Fibroblast of lung (primary cell): ENCODE measurements around the gene BICRA. TPM values are rescaled to one million over a fixed set of nuclear protein-coding genes. Genes with fewer than 3 reads are reported as not detected.

Experiments
- DNase-seq, 2 donors: peaks; one replicate each; pipeline versions ENCODE4 v3.0.0 to v3.0.0-alpha.2; 2010; ENCODE audit warnings: low read depth in 2 of 2
- H2AFZ ChIP-seq: 2 replicates; pipeline ENCODE4 v1.5.1; 2012; ENCODE audit warnings: low read length, control low read depth, inconsistent platforms
- H3K27ac ChIP-seq: 2 replicates; pipeline ENCODE4 v1.5.1; 2011; ENCODE audit warnings: low read length, control low read depth; ENCODE audit not compliant: insufficient read depth
- H3K27me3 ChIP-seq: 2 replicates; pipeline ENCODE4 v1.5.1; 2011; ENCODE audit warnings: mild to moderate bottlenecking, low read length; ENCODE audit not compliant: control insufficient read depth, insufficient read depth
- H3K36me3 ChIP-seq: 2 replicates; pipeline ENCODE4 v1.5.1; 2011; ENCODE audit warnings: low read length; ENCODE audit not compliant: control insufficient read depth, insufficient read depth
- H3K4me1 ChIP-seq: 2 replicates; pipeline ENCODE4 v1.5.1; 2011; ENCODE audit warnings: low read length; ENCODE audit not compliant: control insufficient read depth, insufficient read depth; ENCODE audit errors: extremely low read depth
- H3K4me2 ChIP-seq: 2 replicates; pipeline ENCODE4 v1.5.1; 2011; ENCODE audit warnings: low read length, control low read depth; ENCODE audit not compliant: insufficient read depth; ENCODE audit errors: extremely low read depth
- H3K4me3 ChIP-seq, 4 experiments: fragments of 200-600 bp in 1 of 4; sonication (generic) in 1 of 4; replicated peaks in 1 of 4; 2 replicates each; pipeline ENCODE4 v1.5.1; 2011 to 2016; ENCODE audit warnings: low read length in 4 of 4, low read depth in 3 of 4, mild to moderate bottlenecking in 3 of 4, control low read depth in 2 of 4, inconsistent platforms in 1 of 4, mixed read lengths in 1 of 4; ENCODE audit not compliant: insufficient read depth in 1 of 4; ENCODE audit errors: control extremely low read depth in 1 of 4
- H3K79me2 ChIP-seq: 2 replicates; pipeline ENCODE4 v1.5.1; 2012; ENCODE audit warnings: mild to moderate bottlenecking, low read length, inconsistent platforms; ENCODE audit not compliant: control insufficient read depth, insufficient read depth
- H3K9ac ChIP-seq: 2 replicates; pipeline ENCODE4 v1.5.1; 2011; ENCODE audit warnings: mild to moderate bottlenecking, low read length, control low read depth; ENCODE audit not compliant: insufficient read depth
- H3K9me3 ChIP-seq: 2 replicates; pipeline ENCODE4 v1.5.1; 2012; ENCODE audit warnings: low read depth, low read length; ENCODE audit not compliant: control insufficient read depth, insufficient read depth
- H4K20me1 ChIP-seq: 2 replicates; pipeline ENCODE4 v1.5.1; 2011; ENCODE audit warnings: low read length; ENCODE audit not compliant: control insufficient read depth, insufficient read depth; ENCODE audit errors: extremely low read depth
- CTCF ChIP-seq, 2 donors: IDR thresholded peaks in 1 of 2; conservative IDR thresholded peaks in 1 of 2; 1 replicate in 1 of 2; 2 replicates in 1 of 2; pipeline ENCODE4 v1.5.1; 2011 to 2012; ENCODE audit warnings: low read length in 2 of 2, control low read depth in 1 of 2, inconsistent platforms in 1 of 2, low read depth in 1 of 2, mild to moderate bottlenecking in 1 of 2
- EZH2 ChIP-seq: IDR thresholded peaks from 2 replicates; pipeline ENCODE4 v1.5.1; 2012; ENCODE audit warnings: low read length, control low read depth, mild to moderate bottlenecking; ENCODE audit errors: missing control alignments
- polyA plus RNA-seq, 2 donors: library from polyadenylated mRNA; depleted of rRNA in 1 of 2; stranded (reverse) in 1 of 2; unstranded in 1 of 2; fragments of >200 nt; gene quantifications; 2 replicates each; pipeline ENCODE4 v1.2.1, GENCODE V29; 2011 to 2012; ENCODE audit warnings: missing spikeins in 1 of 2
- total RNA-seq: library from RNA; depleted of rRNA; stranded (reverse); fragments of >200 nt; gene quantifications from 2 replicates; pipeline ENCODE4 v1.2.1, GENCODE V29; 2014

BICRA gene
- total and polyA plus RNA-seq, 2 donors (not counting 1 experiment from before 2014, with no cell fraction given), result 0.44 to 3.8 TPM

GRCh38 chr19:47658431-47659348 lies 49.8 kb downstream of the BICRA start:
- no peaks in the 10 kb centered on the region for H3K36me3 ChIP-seq
- H4K20me1 ChIP-seq, result no peaks in the 10 kb centered on the region
- peaks cover 42% of the 10 kb centered on the region for H3K79me2 ChIP-seq
- no peaks in the 10 kb centered on the region for H3K9me3 ChIP-seq
- peaks cover 19% of the 10 kb centered on the region for H3K4me1 ChIP-seq
- H2AFZ ChIP-seq, result no peak overlapping the region
- H3K27me3 ChIP-seq, result no peaks in the 10 kb centered on the region
- peak in 1 of 2 donors; percentile 92 for DNase-seq
- no peak overlapping the region for H3K9ac ChIP-seq
- TF ChIP-seq CTCF (conservative IDR thresholded peaks at IDR 0.05 in 1 of 2, IDR thresholded peaks at IDR 0.05 in 1 of 2; ENCODE audit: low read depth in 1 of 2, low read length in 2 of 2), result no peak
- TF ChIP-seq EZH2, result no peak
- H3K4me3 ChIP-seq, result no peak overlapping the region
- H3K4me2 ChIP-seq, result no peak overlapping the region
- H3K27ac ChIP-seq, result no peak overlapping the region

GRCh38 chr19:47660435-47660832 lies 51.5 kb downstream of the BICRA start:
- no peak overlapping the region for H3K9ac ChIP-seq
- H4K20me1 ChIP-seq, result no peaks in the 10 kb centered on the region
- H3K4me1 ChIP-seq, result peaks cover 24% of the 10 kb centered on the region
- peaks cover 43% of the 10 kb centered on the region for H3K79me2 ChIP-seq
- H3K36me3 ChIP-seq, result no peaks in the 10 kb centered on the region
- no peaks in the 10 kb centered on the region for H3K9me3 ChIP-seq
- H3K27ac ChIP-seq, result no peak overlapping the region
- peak in 1 of 2 donors; percentile 35 for DNase-seq
- H3K27me3 ChIP-seq, result no peaks in the 10 kb centered on the region
- no peak overlapping the region for H3K4me2 ChIP-seq
- no peak overlapping the region for H3K4me3 ChIP-seq
- TF ChIP-seq EZH2, result no peak
- no peak for TF ChIP-seq CTCF (conservative IDR thresholded peaks at IDR 0.05 in 1 of 2, IDR thresholded peaks at IDR 0.05 in 1 of 2; ENCODE audit: low read depth in 1 of 2, low read length in 2 of 2)
- H2AFZ ChIP-seq, result no peak overlapping the region

GRCh38 chr19:47661161-47661560 lies 52.2 kb downstream of the BICRA start:
- H3K9ac ChIP-seq, result no peak overlapping the region
- DNase-seq, result peak in 1 of 2 donors; percentile 51
- H4K20me1 ChIP-seq, result no peaks in the 10 kb centered on the region
- H3K4me1 ChIP-seq, result peaks cover 24% of the 10 kb centered on the region
- H2AFZ ChIP-seq, result no peak overlapping the region
- H3K79me2 ChIP-seq, result peaks cover 48% of the 10 kb centered on the region
- no peaks in the 10 kb centered on the region for H3K9me3 ChIP-seq
- no peak for TF ChIP-seq EZH2
- no peak for TF ChIP-seq CTCF (conservative IDR thresholded peaks at IDR 0.05 in 1 of 2, IDR thresholded peaks at IDR 0.05 in 1 of 2; ENCODE audit: low read depth in 1 of 2, low read length in 2 of 2)
- no peak overlapping the region for H3K4me3 ChIP-seq
- H3K27ac ChIP-seq, result peak overlapping the region; percentile 60
- H3K4me2 ChIP-seq, result no peak overlapping the region
- H3K36me3 ChIP-seq, result no peaks in the 10 kb centered on the region
- H3K27me3 ChIP-seq, result no peaks in the 10 kb centered on the region
